GM19043 (cell line): Measurements from ENCODE around the gene UBAC1.
"Not testable (repeated sequence)": the region's sequence is repeated elsewhere in the genome, so short reads cannot be mapped to it uniquely, and the experiment has no call there.

Experiments used
- ATAC-seq: cut with Tn5 transposase; IDR thresholded peaks from one replicate; pipeline ENCODE4 v1.9.1; 2021; ENCODE audit warnings: low read depth; ENCODE audit not compliant: unreplicated experiment

The UBAC1 gene

GRCh38 chr9:135945969-135946368, 15.2 kb downstream of the UBAC1 start:
- no peak for ATAC-seq

GRCh38 chr9:135944444-135945252, 16.5 kb downstream of the UBAC1 start:
- no peak for ATAC-seq

GRCh38 chr9:135943604-135944003, 17.6 kb downstream of the UBAC1 start:
- ATAC-seq: not testable (repeated sequence)

- no peak for ATAC-seq
These were observed 19.7 kb downstream of the UBAC1 start for GRCh38 chr9:135941288-135941995.

GRCh38 chr9:135939351-135940265, 21.6 kb downstream of the UBAC1 start:
- ATAC-seq: no peak

GRCh38 chr9:135937521-135938489, 23.4 kb downstream of the UBAC1 start:
- no peak for ATAC-seq

- ATAC-seq: no peak
These were observed 28.1 kb downstream of the UBAC1 start for GRCh38 chr9:135933114-135933513.

GRCh38 chr9:135932656-135933055, 28.5 kb downstream of the UBAC1 start:
- ATAC-seq: no peak

- no peak for ATAC-seq
These were observed 29.8 kb downstream of the UBAC1 start for GRCh38 chr9:135931349-135931820.

GRCh38 chr9:135930446-135931345, 30.5 kb downstream of the UBAC1 start:
- ATAC-seq: no peak

GRCh38 chr9:135929656-135930445, 31.3 kb downstream of the UBAC1 start:
- no peak for ATAC-seq

GRCh38 chr9:135928731-135929655, 32.2 kb downstream of the UBAC1 start:
- no peak for ATAC-seq

GRCh38 chr9:135928074-135928730, 33.0 kb downstream of the UBAC1 start:
- no peak for ATAC-seq

- no peak for ATAC-seq
These were observed 33.8 kb downstream of the UBAC1 start for GRCh38 chr9:135927195-135928013.

GRCh38 chr9:135926402-135927194, 34.6 kb downstream of the UBAC1 start:
- no peak for ATAC-seq
